Measurements from ENCODE around the gene TBX1.
A peak's percentile ranks its signal among the peaks of the same experiment; 100 is the strongest.

Gene TBX1

DNA sequence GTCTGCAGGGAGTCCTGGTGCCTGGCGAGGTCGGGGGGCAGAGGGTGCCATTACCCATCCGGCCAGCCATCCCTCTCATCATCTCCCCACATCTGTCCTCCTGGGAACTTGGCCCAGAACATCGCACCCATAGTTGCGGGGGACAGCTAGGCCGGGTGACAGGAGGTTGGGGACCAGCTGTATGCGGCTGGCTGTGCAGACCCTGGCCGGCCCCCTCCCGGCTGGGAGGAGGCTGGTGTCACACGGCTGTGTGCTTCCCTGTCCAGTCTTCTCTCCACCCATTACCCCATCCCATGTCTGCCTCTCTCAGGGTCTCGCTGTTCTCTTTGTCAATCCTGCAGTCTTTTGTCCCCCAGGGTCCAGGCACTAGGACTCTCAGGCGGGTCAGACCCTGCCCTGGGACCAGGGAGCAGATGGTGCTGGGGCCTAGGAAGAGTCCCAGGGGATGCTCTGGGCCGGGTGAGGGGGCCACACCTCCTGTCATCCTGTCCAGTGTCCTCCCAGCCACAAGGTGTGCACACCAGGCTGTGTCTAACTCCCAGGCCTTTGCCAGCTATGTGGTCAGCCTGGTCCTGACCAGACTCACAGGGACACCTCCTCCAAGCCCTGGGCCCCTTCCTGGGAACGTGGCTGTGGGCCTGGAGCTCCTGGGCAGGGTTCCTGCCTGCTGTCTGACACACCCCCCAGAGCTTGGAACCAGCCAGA is 6.4 kb upstream of the TBX1 start:
- DNase-seq = no peak

DNA sequence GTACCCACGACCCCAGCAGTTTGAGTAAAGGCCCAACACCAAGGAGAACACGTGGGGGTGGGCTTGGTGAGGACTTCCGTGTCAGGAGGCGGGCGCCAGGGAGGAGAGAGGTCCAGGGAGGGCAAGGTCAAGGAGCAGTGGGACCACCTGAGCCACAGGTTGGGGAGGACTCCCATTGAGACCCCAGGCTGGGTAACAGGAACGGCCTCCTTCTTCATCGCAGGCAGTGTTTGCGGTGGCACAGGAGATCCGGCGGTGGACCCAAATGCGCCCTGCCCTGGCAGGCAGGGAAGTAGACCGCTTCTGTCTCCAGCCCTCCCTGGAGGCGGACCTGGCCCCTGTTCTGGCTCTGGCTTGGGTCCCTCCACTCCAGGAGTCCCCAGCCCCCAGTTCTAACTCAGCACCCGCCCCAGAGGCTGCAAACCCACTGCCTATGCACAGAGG is 5.9 kb upstream of the TBX1 start:
- no peak for DNase-seq

DNA sequence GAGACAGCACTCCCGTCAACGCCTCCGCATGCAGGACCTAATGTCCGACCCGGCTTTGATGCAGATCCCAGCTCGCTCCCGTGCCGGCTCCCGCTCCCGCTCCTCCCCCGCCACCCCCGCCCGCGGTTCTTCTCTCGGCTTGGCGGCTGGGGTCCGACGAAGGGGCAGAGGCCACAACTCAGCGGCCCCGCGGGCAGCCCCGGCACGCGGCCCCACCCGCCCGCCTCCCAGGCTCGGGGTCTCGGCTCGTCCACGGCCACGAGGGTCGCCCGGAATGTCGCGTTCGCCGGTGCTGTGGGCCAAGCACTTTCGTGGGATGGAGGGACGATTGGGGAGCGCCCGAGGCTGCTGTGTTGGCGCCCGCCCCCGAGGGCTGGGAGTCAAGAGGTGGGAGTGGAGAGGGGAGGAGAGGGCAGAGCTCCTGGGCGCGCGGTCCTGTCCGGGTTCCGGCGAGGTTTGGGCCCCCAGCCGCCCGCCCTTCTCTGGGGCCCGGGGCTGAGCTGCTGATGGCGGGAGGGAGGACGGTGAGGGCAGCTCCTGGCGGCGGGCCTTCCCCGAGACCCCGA is 5.3 kb upstream of the TBX1 start:
- DNase-seq = no peak

DNA sequence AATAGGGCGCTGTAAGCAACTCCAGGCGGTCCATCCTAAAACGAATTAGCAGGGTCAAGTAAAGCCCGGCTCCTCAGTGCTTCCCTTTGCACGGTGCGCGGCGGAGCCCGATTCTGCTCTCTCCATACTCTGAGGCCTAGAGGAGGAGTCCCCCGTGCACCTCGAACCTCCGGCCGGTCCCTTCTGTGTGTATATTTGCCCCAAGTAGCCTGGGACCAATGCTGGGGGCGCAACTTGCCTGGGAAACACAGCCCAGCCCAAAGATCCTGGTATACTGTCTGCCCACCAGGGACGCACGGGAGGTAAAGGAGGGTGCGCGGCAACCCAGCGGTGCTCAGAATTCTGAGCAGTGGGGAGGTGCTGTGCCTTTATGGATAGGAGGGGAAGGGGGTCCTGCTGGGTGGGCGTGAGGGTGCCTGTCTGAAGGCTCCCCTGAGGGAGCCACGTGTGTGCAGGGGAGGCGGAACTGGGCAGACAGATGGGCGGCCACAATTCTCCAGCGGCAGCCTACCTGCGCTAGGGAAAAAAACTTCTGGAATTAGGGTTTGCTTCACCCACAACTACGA is 4.8 kb upstream of the TBX1 start:
- no peak for DNase-seq

DNA sequence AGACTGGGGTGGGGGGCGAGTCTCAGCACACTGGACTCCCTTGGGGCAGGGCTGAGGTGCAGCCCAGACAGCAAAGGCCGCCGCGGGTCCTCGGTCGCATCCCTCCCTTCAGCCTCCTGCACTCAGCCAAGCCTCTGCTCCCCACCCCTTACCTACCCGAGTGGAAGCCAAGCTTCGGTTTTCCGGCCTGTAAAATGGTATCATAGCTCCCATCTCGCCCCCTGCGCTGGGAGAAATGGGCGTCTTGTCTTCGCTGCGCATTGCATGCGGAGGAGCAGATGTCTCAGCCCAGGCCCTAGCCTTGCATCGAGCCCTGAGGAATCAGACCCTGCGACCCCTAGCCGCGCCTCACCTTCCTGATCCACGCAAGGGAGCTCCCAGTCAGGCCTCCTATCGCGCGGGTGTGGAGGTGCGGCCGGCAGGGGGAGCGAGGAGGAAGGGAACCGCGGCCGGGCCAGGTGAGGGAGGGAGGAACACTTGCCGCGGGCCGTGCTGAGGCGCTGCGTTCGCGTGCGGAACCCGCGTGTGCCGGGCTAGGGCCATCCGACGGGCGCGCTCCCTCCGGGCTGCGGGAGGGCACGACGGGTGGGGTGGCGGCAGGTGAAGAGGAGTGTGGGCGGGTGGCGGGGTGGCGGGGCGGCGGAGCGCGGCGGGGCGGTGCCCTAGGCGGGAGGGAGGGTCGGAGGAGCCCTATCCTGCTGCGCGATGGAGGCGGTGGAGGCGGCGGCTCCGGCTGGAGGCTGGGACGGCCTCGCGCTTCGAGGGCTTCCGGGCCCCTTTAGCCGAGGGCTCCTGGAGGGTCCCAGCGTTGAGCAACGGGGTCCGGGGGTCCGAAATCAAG is 4.1 kb upstream of the TBX1 start:
- peak; percentile 50 to 72 (median 59) for DNase-seq

DNA sequence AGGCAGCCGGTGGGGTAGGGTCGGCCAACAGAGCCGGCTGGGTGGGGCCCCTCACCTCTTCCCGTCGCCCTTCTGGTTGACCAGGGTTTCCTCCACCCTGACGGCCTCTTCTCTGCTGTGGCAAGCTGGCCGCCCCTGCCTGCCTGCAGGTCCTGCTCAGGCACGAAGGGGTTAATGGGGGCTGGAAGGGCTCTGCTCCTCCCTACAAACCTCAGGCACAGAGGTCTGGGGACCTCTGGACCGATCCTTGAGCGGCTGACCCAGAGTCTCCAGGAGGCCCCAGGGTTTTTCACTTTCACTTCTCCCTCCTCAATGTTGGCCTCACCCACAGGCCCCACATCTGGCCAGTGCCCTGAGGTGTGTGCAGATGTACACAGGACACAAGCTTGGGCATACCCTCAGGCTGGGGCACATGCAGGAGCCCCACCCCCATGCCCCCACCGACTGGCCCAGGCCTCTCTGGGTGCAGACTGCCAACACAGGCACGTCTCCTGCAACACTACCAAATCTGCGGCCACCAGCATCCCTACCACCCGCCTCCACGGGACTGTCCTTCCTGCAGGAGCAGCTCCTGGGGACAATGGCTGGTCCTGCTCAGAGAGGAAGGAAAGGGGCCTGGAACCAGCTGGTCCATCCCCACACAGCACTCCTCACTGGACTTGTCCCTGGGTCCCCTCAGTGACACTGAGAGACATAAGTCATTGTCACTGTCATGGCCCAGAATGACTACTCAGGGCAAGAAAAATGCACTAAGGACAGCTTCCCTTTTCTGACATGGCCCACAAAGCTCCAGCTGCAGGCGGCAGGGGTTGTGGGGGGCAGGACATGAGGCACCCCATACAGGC is 3.2 kb upstream of the TBX1 start:
- DNase-seq = peak in 1 of 6 experiments; percentile 36

DNA sequence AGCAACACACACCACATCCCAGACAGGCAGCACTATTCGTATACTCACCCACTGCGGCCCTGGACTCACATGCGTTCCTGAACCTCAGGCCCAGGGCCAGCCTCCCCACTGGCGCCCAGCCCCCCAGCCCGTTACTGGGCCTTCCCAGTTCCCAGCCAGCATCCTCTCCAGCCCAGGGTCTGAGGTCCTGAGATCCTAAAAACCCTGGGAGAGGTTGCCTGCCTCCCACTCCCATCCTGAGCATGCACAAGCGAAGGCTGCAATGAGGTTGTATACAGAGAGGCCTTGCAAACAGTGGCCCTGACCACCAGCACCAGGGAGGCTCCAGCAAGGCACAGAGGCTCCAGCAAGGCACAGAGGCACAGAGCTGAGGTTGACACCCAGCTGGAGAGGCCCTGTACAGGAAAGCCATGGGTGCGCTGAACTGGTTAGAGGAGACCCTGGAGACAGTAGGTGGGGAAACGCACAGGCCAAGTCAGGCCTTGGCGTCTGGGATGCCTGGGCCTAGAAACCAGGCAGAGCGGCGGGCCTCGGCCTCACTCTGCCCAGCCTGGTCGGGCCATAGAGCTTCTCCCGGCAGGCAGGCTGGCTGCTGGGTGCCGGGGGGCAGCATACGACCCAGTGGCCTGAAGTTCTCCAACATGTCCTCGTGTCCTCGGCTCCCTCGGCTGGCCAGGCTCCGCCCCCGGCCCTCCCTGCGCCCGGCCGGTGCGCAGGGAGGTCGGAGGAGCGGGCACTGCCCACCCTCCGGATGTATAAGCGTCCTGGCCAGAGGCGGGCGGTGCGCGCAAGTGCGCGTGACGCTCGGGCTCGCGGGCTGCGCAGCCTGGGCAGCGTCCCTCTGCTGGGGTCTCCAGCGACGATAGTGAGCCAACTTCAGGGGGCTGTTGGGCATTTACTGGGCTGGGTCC is 2.3 kb upstream of the TBX1 start:
- DNase-seq = peak in 1 of 6 experiments; percentile 5

DNA sequence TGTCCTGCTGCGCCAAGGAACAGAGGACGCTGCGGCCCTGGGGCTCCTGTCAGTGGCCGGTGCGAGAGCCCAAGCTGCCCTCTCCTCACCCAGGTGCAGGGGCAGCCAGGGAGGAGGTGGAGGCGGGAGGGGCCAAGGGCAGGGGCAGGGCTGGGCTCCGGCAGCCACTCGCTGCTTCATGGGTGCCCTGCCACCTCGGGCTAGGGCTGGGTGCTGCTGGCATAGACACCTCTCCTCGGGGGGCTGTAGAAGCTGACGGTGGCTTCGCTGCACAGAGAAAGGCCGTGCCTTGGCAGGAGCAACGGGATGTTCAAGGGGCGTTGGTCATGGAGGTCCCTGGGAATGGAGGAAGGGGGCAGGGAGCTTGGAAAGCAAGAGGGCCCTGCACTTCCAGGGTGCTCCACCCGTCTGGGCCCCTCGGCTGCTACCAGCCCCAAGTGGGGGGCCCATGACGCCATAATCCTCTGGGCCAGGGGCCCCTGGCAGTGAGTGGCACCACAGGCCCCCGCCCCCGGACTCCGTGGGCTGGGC is 1.6 kb upstream of the TBX1 start:
- no peak for DNase-seq

DNA sequence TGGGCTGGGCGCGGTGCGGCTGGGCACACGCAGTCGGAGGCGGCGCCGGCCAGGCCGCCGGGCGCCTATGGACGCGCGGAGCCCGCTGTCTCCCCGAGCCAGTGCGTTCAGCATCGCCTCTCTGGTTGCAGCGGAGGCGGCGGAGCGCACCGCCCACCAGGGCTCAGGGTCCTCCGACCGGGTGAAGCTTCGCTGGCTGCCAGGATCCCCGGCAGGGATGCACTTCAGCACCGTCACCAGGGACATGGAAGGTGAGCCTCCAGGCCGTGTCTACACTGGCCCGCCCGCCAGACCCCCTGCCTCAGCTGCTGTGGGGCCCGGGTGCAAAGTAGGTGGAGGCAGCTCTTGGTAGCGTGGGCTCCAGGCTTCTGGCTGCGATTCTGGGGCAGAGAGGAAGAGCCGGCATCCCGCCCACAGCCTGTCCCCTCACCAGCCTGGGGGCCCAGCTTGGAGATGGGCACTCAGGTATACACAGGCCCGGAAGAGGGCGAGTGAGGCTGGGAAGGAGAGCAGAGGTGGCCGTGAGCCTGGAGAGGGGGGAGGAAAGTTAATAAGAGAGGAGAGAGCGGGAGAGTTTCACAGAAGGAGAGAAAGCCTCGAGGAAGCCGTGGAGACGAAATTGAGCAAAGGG is 1.0 kb upstream of the TBX1 start:
- DNase-seq = peak in 1 of 6 experiments; percentile 26

DNA sequence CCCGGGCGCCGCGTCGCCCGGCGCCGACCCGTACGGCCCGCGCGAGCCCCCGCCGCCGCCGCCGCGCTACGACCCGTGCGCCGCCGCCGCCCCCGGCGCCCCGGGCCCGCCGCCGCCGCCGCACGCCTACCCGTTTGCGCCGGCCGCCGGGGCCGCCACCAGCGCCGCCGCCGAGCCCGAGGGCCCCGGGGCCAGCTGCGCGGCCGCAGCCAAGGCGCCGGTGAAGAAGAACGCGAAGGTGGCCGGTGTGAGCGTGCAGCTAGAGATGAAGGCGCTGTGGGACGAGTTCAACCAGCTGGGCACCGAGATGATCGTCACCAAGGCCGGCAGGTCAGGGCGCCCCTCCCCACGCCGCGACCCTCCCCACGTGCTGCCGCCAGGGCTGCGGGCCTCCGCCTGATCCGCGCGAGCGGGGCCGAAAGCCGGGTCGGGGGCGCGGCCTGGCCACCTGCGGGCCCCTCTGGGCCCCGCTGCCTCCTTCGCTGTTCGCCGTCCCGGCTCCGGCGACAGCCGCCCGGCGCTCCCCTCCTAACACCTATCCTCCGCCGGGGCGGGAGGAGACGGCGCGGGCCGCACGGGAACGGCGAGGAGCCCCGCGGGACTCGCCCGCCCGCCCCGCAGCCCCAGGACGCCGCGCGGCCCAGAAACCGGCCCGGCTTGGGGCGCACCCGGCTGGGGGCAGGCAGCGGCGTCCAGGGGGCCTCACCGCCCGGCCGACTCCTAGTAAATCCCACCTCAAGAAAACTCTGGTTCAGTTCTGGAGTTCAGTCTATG is 560 bp downstream of the TBX1 start:
- DNase-seq = no peak

DNA sequence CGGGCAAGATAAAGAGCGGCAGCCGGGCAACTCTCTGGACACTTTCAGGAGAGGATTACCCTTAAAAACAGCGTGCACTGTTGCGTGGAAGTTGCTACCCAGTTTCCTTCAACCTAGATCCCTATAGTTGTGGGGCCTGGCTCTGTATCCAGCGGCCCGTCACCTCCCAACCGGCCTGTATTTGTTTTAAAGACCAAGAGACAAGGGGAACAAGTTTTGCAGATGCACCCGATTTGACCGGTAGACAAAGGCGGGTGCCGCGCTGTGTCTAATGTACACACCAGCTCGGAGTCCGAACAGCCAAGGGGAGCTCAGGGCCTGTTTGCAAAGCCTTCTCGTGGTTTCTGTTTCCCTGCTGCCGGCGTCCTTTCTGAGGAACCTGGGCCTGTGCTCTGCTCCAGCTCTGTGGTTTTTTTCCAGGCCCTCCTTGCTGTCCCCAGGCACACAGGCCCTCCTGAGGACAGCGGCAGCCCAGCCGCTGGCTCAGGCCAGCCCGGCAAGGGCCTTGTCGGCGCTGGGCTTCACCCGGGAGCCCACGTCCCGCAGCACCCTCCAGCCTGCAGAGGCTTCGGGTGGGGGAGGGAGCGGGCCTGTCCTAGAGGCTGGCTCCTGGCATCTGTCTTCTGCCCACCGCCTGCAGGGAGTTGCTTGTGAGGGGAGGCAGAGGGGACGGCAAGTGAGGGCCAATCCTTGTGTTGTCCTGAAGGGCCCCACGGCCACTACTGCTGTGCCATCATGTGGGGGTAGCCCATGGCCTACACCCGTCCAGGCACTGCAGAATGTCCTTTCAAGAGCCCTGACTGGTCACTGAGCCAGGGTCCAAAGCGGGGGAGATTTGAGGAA is 1.4 kb downstream of the TBX1 start:
- DNase-seq = no peak

DNA sequence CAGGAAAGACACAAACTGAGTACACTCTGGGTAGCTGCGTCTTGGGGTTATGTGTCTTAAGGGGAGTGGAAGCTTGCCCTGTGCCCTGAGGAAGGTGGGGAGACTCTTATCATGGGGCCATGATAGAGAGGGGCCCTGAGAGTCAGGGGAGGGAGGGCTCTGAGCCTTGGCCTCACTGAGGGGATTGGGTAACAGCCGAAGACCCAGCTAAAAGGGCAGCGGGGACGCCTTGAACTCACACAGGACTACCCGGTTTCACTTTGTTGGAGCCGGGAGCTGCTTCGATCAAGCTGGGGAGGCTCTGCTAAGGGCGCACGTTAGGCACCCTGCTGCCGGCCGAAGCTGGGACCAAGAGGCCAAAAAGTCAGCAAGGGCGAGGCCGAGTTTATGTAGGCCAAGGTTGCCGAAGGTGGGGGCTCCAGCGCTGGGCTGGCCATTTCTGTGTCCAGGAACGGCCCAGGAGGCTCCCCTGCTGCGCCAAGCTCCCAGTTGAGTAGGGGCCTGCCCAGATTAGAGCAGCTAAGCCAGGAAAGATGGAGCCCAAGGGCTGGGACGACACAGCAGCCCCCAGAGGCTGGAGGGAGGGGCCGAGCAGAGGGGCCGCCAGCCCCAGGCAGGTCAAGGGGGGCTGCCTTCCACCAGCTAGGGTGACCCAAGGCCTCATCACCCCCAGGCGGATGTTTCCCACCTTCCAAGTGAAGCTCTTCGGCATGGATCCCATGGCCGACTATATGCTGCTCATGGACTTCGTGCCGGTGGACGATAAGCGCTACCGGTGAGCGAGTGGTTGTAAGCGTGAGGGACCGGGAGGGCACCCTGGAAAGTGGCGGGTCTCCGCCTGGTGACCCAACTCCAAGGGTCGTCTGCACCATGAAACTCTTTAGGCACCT is 2.2 kb downstream of the TBX1 start:
- no peak for DNase-seq

DNA sequence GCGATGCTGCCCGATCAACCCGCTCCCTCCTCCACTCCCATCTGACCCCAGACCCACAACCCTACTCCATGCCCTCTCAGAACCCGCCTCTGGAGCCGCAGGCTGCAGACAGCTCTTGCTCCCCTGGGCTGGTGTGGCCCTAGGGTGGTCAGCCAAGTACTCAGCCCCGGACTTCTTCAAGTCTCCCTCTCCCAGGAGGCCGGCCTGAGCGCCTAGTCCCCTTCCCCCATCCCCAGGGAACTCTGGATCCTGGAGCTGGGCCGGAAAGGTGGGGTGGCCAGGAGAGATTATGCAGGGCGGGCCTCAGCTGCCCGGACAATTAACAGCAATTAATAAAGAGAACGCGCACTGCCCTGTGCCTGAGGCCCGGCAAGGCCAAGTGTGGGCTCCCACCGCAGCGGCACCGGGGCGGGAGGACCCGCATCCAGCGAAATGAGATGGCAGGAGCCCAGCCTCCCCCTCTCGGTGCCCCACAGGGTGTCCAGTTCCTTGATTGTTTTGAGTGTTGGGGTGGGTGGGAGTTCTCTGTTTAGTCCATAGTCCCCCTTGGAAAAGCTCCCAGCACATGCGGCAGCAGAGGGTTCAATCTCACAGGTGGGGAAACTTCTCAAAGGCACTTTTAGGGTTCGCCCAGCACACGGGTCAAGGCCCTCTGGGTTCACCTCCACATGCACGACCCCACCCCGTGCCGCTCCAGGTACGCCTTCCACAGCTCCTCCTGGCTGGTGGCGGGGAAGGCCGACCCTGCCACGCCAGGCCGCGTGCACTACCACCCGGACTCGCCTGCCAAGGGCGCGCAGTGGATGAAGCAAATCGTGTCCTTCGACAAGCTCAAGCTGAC is 3.1 kb downstream of the TBX1 start:
- DNase-seq = no peak

DNA sequence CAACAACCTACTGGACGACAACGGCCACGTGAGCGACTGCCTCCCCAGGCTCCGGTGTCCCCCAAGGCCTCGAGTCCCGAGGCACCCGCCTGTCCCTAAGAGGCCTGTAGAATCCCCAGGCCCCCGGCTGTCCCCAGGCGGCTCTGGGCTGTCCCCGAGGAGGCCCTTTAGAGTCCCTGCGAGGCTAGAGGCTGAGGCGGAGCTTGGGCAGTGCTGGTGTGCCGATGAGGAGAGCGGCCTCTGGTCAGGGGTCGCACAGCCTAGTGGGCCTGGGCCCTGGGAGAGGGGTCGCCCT is 3.7 kb downstream of the TBX1 start:
- no peak for DNase-seq

DNA sequence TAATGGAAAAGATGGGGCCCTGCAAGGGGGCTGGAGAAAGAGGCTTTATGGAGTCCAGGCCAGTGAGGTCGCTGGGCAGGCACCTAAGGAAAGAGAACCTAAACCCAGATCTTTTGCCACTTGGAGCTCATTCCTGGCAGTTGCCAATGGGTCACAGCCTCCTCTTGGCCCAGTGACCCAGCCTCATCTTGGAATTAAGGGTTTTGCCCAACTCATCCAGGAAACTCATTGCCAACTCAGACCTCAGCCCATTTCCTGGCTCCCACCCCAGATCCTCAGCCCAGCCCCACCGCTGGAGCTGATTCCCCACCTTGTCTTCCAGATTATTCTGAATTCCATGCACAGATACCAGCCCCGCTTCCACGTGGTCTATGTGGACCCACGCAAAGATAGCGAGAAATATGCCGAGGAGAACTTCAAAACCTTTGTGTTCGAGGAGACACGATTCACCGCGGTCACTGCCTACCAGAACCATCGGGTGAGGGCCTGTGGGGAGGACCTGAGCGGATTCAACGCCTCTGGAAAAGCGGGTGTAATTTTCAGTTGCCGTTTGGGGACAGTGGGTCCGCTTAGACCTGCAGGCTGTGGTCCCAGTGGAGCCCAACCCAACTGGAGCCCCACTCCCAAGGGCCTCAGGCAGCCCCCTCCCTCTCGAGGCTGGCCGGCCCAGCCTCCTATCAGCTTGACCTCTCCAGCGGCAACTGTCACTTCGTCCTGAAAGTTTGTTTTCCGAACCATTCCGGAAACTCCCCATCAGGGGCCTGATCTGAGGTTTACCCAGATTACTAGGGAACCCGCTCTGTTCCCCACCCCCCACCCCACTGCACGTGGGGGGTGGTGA is 4.3 kb downstream of the TBX1 start:
- no peak for DNase-seq

Measured in stimulated activated naive CD4-positive, alpha-beta T cell (primary cell).